ENCODE measurements around the gene UBL5. TPM values are rescaled to one million over a fixed set of nuclear protein-coding genes. Genes with fewer than 3 reads are reported as not detected.

Gene UBL5
- total RNA-seq, 2 experiments from 2014 or later, result 313 to 321 TPM

- CTCF ChIA-PET, result interaction anchor here (1.0 to 1.9 kb wide), 6 partner anchors 10 to 213 kb away, joined by 3 to 9 read pairs (median 4); partner anchors contain the start of genes ZNF121 and ZNF846
- intact Hi-C loops (cut with micrococcal nuclease), result loop anchor here (2.0 to 5.0 kb wide), 2 partner anchors 173 to 211 kb away; no protein-coding TSS in a partner anchor
- ATAC-seq (no peak), DNase-seq (no peak)
- Mint-ChIP-seq H3K27ac (no peak overlapping the region), H3K4me3 (no peak overlapping the region), H3K36me3 (ENCODE audit: low read depth) (peaks cover 8% of the 10 kb centered on the region), H3K9me3 (peaks cover 6% of the 10 kb centered on the region), H3K4me1 (ENCODE audit: low read depth) (peaks cover 20% of the 10 kb centered on the region), H3K27me3 (no peaks in the 10 kb centered on the region)
- POLR2A ChIA-PET, result no interaction called here
- TF ChIP-seq, protein P1, sequence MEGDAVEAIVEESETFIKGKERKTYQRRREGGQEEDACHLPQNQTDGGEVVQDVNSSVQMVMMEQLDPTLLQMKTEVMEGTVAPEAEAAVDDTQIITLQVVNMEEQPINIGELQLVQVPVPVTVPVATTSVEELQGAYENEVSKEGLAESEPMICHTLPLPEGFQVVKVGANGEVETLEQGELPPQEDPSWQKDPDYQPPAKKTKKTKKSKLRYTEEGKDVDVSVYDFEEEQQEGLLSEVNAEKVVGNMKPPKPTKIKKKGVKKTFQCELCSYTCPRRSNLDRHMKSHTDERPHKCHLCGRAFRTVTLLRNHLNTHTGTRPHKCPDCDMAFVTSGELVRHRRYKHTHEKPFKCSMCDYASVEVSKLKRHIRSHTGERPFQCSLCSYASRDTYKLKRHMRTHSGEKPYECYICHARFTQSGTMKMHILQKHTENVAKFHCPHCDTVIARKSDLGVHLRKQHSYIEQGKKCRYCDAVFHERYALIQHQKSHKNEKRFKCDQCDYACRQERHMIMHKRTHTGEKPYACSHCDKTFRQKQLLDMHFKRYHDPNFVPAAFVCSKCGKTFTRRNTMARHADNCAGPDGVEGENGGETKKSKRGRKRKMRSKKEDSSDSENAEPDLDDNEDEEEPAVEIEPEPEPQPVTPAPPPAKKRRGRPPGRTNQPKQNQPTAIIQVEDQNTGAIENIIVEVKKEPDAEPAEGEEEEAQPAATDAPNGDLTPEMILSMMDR (IDR thresholded peaks at IDR 0.05), result no peak
Measured at GRCh38 chr19:9797871-9798270, 29.8 kb upstream of the UBL5 start.

GRCh38 chr19:9799162-9799561 is 28.6 kb upstream of the UBL5 start:
- Mint-ChIP-seq H3K9me3 (no peaks in the 10 kb centered on the region), H3K36me3 (ENCODE audit: low read depth) (peaks cover 2% of the 10 kb centered on the region), H3K4me1 (ENCODE audit: low read depth) (peaks cover 13% of the 10 kb centered on the region), H3K27ac (peak overlapping the region; percentile 47), H3K4me3 (no peak overlapping the region), H3K27me3 (no peaks in the 10 kb centered on the region)
- no peak for DNase-seq
- ChIA-PET POLR2A (interaction anchor here (0.8 kb wide), 1 partner anchor 176 kb away, joined by 3 read pairs; no protein-coding TSS in a partner anchor), CTCF (interaction anchor here (1.0 to 1.9 kb wide), 2 partner anchors 9 to 173 kb away, joined by 3 to 9 read pairs; no protein-coding TSS in a partner anchor)
- TF ChIP-seq, protein P1 (IDR thresholded peaks at IDR 0.05), result no peak
- intact Hi-C loops (cut with micrococcal nuclease), result loop anchor here (5.0 kb wide), 1 partner anchor 212 kb away; no protein-coding TSS in a partner anchor
- no peak for ATAC-seq

DNA sequence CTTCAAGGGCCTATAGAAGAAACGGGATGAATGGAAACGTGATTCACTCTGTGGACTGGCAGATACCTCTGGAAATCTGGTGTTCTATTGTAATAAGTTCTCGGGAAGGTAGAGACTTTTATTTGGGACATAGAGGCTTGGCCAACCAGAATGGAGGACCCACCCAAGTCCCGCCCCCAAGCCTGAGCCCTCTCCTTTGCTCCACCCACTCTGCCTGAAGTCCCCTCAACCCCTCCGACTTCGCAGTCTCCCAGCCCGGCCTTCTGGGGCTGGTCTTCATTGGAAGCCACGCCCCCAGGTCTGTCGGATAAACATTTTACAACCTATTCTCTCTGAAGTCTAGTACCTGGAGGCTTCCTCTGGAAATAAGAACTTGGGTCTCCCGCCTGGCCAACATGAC is 25.7 kb upstream of the UBL5 start:
- peaks cover 6% of the 10 kb centered on the region for H3K4me1 Mint-ChIP-seq (ENCODE audit: low read depth)
- intact Hi-C loops (cut with micrococcal nuclease), result no loop called here
- ATAC-seq (no peak), DNase-seq (no peak)
- TF ChIP-seq, protein P1 (IDR thresholded peaks at IDR 0.05), result no peak
- no peak overlapping the region for H3K4me3 Mint-ChIP-seq
- no peaks in the 10 kb centered on the region for H3K27me3 Mint-ChIP-seq
- no peaks in the 10 kb centered on the region for H3K9me3 Mint-ChIP-seq
- H3K27ac Mint-ChIP-seq, result no peak overlapping the region
- peaks cover 2% of the 10 kb centered on the region for H3K36me3 Mint-ChIP-seq (ENCODE audit: low read depth)
- POLR2A ChIA-PET, result no interaction called here
- CTCF ChIA-PET, result no interaction called here

DNA sequence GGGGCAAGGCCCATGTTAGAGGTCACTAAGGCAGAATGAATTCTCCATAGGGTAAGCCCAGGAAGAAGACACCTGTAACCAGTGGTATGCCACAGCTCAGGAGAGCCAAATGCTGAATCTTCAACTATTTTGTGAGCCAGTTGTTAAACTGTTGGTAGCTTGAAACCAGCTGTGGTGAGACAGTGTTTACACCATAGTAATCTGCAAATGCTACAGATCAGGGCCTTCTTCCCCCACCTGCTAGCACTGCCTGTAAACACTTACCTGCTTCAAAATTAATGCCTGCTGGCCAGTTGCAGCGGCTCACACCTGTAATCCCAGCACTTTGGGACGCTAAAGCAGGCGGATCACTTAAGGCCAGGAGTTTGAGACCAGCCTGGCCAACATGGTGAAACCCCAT is 20.9 kb upstream of the UBL5 start:
- no peak for ATAC-seq
- DNase-seq, result no peak
- ChIA-PET CTCF (interaction anchor here (0.9 to 1.5 kb wide), 2 partner anchors 11 to 220 kb away, joined by 3 to 6 read pairs; no protein-coding TSS in a partner anchor), POLR2A (interaction anchor here (0.9 to 1.9 kb wide), 3 partner anchors 12 to 21 kb away, joined by 3 to 6 read pairs (median 5); partner anchors contain the start of genes FBXL12 and UBL5)
- no peak overlapping the region for H3K27ac Mint-ChIP-seq
- H3K9me3 Mint-ChIP-seq, result no peaks in the 10 kb centered on the region
- intact Hi-C loops (cut with micrococcal nuclease), result no loop called here
- H3K4me1 Mint-ChIP-seq (ENCODE audit: low read depth), result peaks cover 22% of the 10 kb centered on the region
- TF ChIP-seq, protein P1 (IDR thresholded peaks at IDR 0.05), result no peak
- H3K27me3 Mint-ChIP-seq, result no peaks in the 10 kb centered on the region
- H3K4me3 Mint-ChIP-seq, result no peak overlapping the region
- H3K36me3 Mint-ChIP-seq (ENCODE audit: low read depth), result peaks cover 24% of the 10 kb centered on the region

Data from activated CD8-positive, alpha-beta T cell treated with anti-CD3 and anti-CD28 coated beads for 36 hours (primary cell).